Skeletal muscle satellite cell (primary cell): ENCODE results near the gene DNAH2.

ENCODE experiments used
- H3K27me3 ChIP-seq: 2 replicates; pipeline ENCODE4 v1.7.0; 2013; ENCODE audit warnings: low read length; ENCODE audit not compliant: control insufficient read depth, insufficient read depth
- H3K36me3 ChIP-seq: 2 replicates; pipeline ENCODE4 v1.7.0; 2013; ENCODE audit warnings: mild to moderate bottlenecking, control low read depth, low read length; ENCODE audit not compliant: insufficient read depth
- H3K4me1 ChIP-seq: 2 replicates; pipeline ENCODE4 v1.7.0; 2013; ENCODE audit warnings: low read length; ENCODE audit not compliant: control insufficient read depth, insufficient read depth
- H3K4me2 ChIP-seq: 2 replicates; pipeline ENCODE4 v1.7.0; 2013; ENCODE audit warnings: mild to moderate bottlenecking, low read length
- H3K4me3 ChIP-seq: 2 replicates; pipeline ENCODE4 v1.7.0; 2013; ENCODE audit warnings: low read length
- H3K9ac ChIP-seq: 2 replicates; pipeline ENCODE4 v1.7.0; 2013; ENCODE audit warnings: mild to moderate bottlenecking, low read depth, low read length, moderate library complexity
- H3K9me3 ChIP-seq: replicated peaks from 2 replicates; pipeline ENCODE4 v1.7.0; 2013; ENCODE audit warnings: mild to moderate bottlenecking, control low read depth, low read length

DNAH2 gene

DNA sequence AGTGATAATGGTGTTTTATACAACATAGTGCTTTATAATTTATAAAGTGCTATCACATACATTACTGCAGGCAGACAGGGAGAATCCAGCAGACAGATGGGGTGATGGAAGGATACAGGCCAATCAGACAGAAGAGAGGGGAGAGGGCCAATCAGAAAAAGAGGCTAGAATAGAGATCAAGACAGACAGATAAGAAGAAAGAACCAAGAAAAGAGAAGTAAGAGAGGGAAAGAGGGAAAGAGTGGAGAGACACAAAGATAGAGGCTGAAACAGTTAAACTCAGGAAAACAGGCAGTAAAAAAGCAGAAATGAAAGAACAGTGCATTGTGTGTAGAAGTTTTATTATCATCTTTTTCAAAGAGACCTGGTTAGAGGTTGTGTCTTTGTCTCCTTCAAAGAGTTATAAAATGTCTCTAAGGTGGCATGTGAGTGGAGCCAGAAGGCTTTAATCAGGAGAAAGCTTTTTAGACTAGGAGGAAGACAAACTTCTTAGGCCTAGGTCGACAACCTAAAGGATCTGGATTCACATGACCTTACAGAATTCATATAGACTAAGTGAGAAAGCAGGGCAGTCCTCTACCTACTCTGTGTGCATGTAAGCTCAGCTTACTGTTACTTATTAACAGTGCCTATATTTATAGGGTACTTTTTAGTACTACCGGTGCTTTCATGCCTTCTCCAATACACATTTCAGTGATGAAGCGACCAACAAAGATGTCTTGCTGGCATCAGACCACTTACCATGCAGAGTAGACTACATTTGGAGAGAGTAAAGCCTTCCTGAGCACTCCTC, 162.7 kb downstream of the DNAH2 start:
- no peak overlapping the region for H3K9ac ChIP-seq

DNA sequence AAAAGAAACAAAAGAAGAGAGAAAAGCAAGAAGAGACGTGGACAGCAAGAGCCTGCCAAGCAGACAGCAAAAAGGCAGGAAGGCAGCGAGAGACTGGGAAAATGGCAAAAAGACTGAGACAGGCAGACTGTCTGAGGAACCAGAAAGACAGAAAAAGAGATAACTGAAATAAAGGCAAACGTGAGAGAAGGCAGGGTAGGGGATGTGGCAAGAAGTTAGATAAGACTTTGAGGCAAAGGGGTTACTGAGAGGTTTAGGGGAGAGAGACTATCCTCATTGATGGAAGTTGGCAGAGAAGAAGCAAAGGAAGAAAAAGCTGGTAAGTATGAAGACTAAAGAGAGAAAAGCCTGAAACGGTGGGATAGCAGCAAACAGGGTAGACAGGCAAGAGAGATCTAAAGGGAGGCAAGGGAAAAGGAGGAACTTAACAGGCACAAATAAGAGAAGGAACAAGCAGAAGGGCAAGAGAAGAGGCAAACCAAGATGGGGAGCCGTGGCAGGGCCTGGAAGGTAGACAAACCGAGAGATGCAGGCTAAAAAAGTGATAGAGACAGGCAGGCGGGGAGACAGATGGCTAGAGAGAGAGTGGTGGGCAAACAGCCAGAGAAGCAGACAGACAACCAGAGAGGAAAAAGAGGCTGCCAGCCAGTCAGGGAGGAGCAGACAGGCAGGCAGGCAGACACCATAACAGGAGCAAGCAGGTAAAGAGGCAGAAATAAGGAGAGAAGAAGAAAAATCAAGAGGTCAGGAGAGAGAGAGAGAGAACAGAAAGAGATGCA, 163.9 kb downstream of the DNAH2 start:
- no peaks in the 10 kb centered on the region for H3K9me3 ChIP-seq
- H3K36me3 ChIP-seq = peaks cover 36% of the 10 kb centered on the region
- no peaks in the 10 kb centered on the region for H3K27me3 ChIP-seq
- H3K4me1 ChIP-seq = peaks cover 21% of the 10 kb centered on the region
- H3K4me3 ChIP-seq = no peak overlapping the region
- peak overlapping the region; percentile 42 for H3K4me2 ChIP-seq
- no peak overlapping the region for H3K9ac ChIP-seq

More for the DNA sequence above, 162.7 kb downstream of the DNAH2 start:
- peaks cover 36% of the 10 kb centered on the region for H3K36me3 ChIP-seq
- peaks cover 21% of the 10 kb centered on the region for H3K4me1 ChIP-seq
- H3K4me3 ChIP-seq = no peak overlapping the region
- H3K4me2 ChIP-seq = no peak overlapping the region
- H3K27me3 ChIP-seq = no peaks in the 10 kb centered on the region
- no peaks in the 10 kb centered on the region for H3K9me3 ChIP-seq

- Histone ChIP-seq H3K4me1 (peaks cover 27% of the 10 kb centered on the region), H3K9me3 (no peaks in the 10 kb centered on the region), H3K4me2 (peak overlapping the region; percentile 42), H3K9ac (no peak overlapping the region), H3K4me3 (no peak overlapping the region), H3K36me3 (peaks cover 36% of the 10 kb centered on the region), H3K27me3 (no peaks in the 10 kb centered on the region)
Measured at GRCh38 chr17:7882068-7882467, 164.5 kb downstream of the DNAH2 start.

DNA sequence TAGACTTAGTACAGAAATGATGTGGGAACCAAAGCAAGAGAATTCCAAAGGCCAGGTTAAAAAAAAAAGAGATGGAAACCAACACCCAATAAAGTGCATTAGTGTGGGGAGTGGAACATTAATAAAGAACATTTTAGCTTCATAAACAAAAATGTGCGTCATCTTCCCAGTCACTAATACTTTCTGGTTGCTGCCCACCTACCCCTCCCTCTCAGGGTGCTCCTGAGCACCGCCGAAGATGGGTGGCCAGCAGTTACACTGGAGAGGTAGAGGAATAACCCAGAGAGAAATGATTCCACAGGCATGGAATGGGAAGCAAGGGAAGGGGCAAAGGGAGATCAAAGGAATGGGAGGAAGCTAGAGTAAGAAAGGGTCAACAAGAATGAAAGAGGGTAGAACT, 165.1 kb downstream of the DNAH2 start:
- Histone ChIP-seq H3K36me3 (peaks cover 31% of the 10 kb centered on the region), H3K4me3 (peak overlapping the region; percentile 34), H3K4me2 (peak overlapping the region; percentile 85), H3K4me1 (peaks cover 30% of the 10 kb centered on the region), H3K27me3 (no peaks in the 10 kb centered on the region), H3K9ac (no peak overlapping the region), H3K9me3 (no peaks in the 10 kb centered on the region)
